Left ventricle myocardium superior (tissue), 1 donor: ENCODE measurements around the gene MIB2. TPM values are rescaled to one million over a fixed set of nuclear protein-coding genes. Genes with fewer than 3 reads are reported as not detected.
A peak's percentile ranks its signal among the peaks of the same experiment; 100 is the strongest.
"Not testable (repeated sequence)": the region's sequence is repeated elsewhere in the genome, so short reads cannot be mapped to it uniquely, and the experiment has no call there.

Experiments used
- ATAC-seq: fragments of 200-7000 bp; cut with Tn5 transposase; one replicate; pipeline ENCODE4 v1.9.1; 2020; ENCODE audit warnings: mild to moderate bottlenecking, moderate library complexity
- DNase-seq: peaks from one replicate; pipeline ENCODE4 v3.0.0-alpha.2; 2020
- intact Hi-C: fragments of 100-400 bp; cut with micrococcal nuclease; formaldehyde crosslinking; loops from one replicate; pipeline ENCODE4 v1.11.0; 2022
- total RNA-seq: library from RNA; stranded (reverse); fragmentation: NEBNext Ultra II Directional; extraction: Animal tissue kit (Norgen Biotek cat#: 25700); gene quantifications from one replicate; pipeline ENCODE4 v1.2.1, GENCODE V29; 2021
- donor health status: DM: no; HTN: yes; CAD: no; lungs with severe emphysema.

The MIB2 gene
- total RNA-seq, 1 donor from 2014 or later: 131 TPM

- intact Hi-C loops, ATAC-seq: not testable (repeated sequence)
- peak; percentile 20 for DNase-seq
Observed at GRCh38 chr1:1636621-1637478, 21.6 kb downstream of the MIB2 start.

DNA sequence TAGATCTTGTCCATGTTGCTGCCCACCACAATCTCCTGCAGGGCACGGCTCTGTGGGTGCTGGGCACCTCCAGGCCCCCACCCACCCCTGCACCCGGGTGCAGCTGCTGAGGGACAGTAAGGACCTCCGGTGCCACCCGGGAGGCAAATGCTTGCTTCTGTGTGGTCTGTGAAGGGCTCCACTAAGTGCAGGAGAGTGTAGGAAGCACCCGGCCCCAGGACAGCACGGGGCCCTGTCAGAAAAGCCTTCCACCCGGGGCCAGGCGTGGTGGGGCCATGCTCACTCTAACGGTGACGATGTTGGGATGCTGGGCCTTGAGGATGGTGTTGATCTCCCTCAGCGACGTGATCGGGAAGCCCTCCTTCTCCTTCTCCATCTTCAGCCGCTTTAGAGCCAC, 22.2 kb downstream of the MIB2 start:
- DNase-seq, intact Hi-C loops, ATAC-seq: not testable (repeated sequence)

DNA sequence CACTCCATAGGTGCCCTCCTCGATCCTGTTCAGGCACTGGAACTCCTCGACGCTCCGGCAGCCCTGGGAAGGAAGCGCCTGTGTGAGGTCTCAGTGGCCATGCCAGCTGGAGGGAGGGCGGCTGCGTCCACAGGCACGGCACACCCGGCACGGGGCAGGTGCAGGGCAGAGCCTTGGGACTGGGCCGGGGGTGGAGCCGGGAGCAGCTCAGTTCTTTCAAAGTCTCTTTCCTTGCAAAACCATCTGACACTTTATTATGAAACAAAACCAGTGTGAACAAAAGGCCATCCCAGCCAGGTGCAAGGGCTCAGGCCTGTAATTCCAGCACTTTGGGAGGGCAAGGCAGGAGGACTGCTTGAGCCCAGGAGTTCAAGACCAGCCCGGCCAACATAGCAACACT, 23.2 kb downstream of the MIB2 start:
- DNase-seq, ATAC-seq: not testable (repeated sequence)

DNA sequence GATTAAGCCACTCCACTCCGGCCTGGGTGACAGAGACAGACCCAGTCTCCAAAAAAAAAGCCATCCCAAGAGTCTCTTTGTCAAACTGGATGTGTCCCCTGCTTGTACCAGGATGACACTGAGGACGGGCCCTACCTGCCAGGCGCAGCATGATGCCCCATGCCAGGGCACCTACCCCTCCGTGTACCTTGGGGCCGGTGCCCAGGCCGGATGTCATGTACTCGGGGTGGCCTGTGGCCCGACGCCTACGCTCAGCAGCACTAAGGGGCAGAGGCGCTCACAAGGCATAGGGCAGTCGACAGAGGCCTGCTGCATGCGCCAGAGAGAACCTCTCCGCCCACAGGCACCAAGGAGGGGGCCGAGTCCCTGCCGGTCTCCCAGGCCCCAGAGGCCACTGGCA, 24.1 kb downstream of the MIB2 start:
- ATAC-seq, DNase-seq, intact Hi-C loops: not testable (repeated sequence)

More for the DNA sequence above, 23.2 kb downstream of the MIB2 start:
- intact Hi-C loops: not testable (repeated sequence)

GRCh38 chr1:1640081-1640480, 24.8 kb downstream of the MIB2 start:
- ATAC-seq, intact Hi-C loops, DNase-seq: not testable (repeated sequence)

DNA sequence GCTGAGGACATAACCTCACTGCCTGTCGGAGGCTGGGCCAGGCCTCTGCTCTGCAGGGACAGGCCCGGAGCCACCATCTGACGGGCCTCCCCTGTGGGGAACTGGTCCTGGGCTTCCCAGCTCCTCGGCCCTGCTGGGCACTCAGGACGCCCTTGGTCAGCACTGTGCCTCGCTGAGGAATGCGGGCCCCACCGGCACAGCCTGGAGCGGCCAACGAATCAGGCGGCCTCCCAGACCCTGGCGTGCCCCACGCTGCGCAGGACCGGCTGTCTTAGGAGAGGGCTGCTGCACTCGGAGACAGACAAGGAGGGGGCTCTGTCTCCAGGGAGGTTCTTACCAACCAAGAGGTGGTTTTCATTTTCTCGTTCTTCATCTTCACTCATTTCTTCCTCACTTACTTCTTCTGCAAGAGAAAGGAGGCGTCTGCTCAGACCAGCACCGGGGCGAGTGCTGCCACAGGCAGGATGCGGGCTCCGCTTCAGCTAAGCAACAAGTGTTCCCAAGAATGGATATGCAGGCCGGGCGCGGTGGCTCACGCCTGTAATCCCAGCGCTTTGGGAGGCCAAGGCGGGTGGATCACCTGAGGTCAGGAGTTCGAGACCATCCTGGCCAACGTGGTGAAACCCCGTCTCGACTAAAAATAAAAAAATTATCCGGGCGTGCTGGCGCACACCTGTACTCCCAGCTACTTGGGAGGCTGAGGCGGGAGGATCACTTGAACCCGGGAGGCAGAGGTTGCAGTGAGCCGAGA, 25.6 kb downstream of the MIB2 start:
- DNase-seq, intact Hi-C loops, ATAC-seq: not testable (repeated sequence)

GRCh38 chr1:1646326-1646725, 31.0 kb downstream of the MIB2 start:
- intact Hi-C loops, ATAC-seq, DNase-seq: not testable (repeated sequence)

DNA sequence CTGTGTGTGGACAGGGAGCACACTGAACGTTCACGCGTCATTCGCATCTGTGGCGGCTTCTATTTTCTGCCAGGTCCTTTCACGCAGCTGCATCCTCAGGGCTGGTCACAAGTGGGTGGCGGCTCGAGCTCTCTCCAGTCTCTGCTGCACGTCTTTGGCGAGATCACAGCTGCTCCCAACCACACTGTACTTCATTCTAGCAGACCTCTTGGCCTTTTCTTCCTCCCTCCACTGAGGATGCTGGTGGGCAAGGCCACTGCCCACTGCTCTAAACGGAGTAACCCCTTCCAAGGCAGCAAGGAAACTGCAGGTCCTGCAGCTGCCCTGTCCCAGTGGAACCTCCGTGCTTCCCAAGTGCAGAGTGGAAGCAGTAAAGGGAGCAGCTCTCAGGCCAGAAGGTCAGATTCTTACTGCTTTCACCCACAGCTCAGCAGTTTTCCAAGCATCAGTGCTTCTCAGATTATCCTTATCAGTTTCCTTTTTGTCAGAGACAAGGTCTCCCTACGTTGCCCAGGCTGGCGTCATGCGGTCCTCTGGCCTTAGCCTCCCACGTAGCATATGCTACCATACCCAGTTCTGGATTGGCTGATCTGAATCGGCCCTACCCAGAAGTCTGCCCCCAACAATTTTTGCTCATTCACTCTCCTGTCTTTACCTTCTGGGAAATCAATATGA, 32.4 kb downstream of the MIB2 start:
- ATAC-seq, DNase-seq, intact Hi-C loops: not testable (repeated sequence)

DNA sequence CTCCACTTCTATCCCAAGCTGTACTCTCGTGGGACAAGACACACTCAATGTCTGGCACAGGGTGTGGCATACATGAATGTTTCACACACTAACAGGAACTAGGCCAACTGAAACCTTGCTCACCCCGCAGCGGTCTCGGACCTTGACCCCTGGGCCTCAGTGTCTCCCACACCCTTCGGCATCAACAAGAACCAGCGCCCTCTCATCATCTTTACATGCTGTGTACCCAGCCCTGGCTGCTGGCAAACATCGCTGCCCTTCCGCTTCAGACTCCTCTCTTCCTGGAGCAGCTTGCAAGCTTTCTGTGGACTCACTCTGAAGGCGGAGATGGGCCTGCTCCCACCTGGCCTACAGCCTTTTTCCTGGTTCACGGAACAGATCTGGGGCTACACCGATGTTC, 33.0 kb downstream of the MIB2 start:
- ATAC-seq, DNase-seq, intact Hi-C loops: not testable (repeated sequence)

- peak; percentile 92 for ATAC-seq
- intact Hi-C loops: not testable (repeated sequence)
- peak; percentile 95 for DNase-seq
Observed at GRCh38 chr1:1658583-1659549, 43.6 kb downstream of the MIB2 start, which contains the start of gene CDK11B. Gene CDK11B (minus strand): TSS chr1:1659004. CDS start chr1:1657485, 1,519 bp downstream.

DNA sequence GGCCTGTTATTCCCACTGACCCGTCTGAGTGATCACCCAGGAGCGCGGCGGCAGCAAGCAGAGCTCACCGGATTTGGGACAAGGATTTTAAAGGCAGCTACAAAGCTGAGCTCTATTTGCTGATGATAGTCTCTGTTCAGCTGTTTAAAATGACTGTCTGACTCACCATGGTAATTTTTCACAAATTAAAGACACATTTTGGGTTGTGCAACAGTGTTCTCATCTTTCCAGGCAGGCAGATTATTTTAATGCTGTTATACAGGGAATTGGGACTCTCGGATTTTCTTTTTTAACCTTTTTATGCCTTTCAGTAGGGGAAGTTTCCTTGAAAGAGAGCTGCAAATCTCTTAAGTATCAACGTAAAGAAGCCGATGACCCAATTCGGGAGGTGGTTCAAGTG, 47.1 kb downstream of the MIB2 start:
- DNase-seq, ATAC-seq, intact Hi-C loops: not testable (repeated sequence)

GRCh38 chr1:1662830-1663560, 47.7 kb downstream of the MIB2 start:
- peak; percentile 21 for DNase-seq
- ATAC-seq, intact Hi-C loops: not testable (repeated sequence)

- DNase-seq: not testable (repeated sequence)
Observed at GRCh38 chr1:1664318-1664717, 49.0 kb downstream of the MIB2 start.

DNA sequence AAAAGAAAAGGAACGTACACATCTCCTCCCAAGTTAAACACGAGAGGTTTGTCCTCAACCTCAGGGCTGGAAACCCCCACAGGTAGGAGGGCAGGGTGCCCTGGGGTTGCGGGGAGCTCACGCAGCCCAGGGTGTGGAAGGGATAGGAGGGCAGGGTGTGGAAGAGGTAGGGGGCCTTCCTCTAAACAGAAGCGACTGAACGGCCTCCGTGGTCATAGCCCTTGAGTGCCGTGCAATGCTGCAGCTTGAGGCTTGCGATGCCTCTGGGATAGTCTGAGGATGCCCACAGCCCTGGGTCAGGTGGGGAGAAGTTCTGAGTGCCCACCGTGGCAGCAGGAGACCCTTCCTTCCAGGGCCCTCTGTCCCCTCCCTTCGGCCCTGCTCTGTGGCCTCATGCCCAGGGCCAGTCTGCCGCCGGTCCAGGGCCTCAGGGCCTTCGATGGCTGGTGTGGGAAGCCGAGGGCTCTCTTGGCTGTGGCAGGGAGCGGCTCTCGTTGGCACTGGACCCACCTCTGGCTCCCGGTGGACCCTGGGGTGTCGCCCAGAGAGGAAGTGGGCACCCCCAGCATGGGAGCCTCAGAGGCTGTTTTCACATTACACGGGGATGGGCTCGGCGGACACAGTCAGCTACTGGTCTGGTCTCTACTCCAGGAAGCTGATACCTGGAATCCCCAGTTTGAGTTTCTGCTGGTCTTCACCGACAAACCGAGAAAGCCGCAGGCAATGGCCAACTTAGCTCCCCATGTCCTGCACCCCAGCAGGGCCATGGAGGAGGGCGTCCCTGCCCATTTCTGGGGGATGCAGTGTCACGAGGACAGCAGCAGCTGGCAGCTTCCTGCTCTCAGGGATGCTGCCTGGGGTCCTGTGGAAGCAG, 49.9 kb downstream of the MIB2 start:
- intact Hi-C loops: no loop called here
- peak; percentile 19 for DNase-seq
- no peak for ATAC-seq

More at GRCh38 chr1:1664318-1664717, 49.0 kb downstream of the MIB2 start:
- intact Hi-C loops, ATAC-seq: not testable (repeated sequence)

- DNase-seq (peak; percentile 50), ATAC-seq (no peak)
- intact Hi-C loops: no loop called here
Observed at GRCh38 chr1:1665815-1666251, 50.5 kb downstream of the MIB2 start.

GRCh38 chr1:1666526-1666925, 51.2 kb downstream of the MIB2 start:
- no peak for ATAC-seq
- DNase-seq: peak; percentile 26
- intact Hi-C loops: no loop called here
